Astrocyte (in vitro differentiated cells and primary cell): Measurements from ENCODE around the gene LGALS3BP.

Experiments
- EZH2 ChIP-seq: IDR thresholded peaks from 2 replicates; pipeline ENCODE4 v1.6.1; 2012; ENCODE audit warnings: mild to moderate bottlenecking, low read length, inconsistent platforms; ENCODE audit not compliant: insufficient read depth
- TF ChIP-seq, protein P1 (sequence below): IDR thresholded peaks from 2 replicates; pipeline ENCODE4 v1.5.1; 2011; ENCODE audit warnings: low read depth, mild to moderate bottlenecking, inconsistent platforms, low read length, moderate library complexity; ENCODE audit not compliant: insufficient read depth

DNA sequence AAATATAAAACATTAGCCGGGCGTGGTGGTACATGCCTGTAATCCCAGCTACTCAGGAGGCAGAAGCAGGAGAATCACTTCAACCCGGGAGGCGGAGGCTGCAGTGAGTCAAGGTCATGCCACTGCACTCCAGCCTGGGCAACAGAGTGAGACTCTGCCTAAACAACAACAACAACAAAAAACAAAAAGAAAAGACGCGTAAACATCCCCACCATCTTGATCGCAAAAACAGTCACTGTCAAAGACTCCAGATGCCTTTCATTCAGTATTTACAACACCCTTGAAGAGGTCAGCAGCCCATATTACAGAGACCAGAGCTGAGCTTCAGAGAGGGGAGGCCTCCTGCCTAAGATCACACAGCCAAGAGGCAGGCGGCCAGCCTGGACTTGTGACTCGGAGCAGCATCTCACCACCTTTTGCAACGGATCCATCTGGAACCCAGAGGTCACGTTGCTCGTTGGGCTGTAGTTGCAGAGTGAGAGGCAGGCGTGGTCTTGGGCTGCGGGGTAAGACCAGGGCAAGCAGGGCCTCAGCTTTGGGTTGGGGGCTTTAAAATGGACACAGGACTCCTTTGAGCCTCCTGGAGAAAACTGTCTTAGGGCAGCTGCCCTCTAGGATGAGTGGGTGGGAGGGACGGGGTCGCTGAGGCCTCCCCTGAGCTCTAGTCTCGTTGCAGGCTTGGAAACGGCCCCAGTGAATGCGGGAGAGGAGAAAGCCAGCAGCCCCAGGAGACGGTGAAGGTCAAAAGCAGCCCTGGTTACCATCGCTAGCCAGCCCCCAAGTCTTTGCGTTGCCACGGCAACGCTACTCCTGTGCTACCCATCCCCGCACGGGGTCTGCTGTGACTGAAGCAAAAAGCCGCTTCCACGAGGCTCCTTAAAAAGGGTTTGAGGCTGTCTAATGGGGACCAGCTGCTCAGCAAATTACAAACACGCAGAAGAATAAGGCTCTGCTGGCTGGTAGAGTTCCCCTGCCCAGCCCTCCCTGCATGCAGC lies 26.1 kb downstream of the LGALS3BP start:
- TF ChIP-seq, protein P1, sequence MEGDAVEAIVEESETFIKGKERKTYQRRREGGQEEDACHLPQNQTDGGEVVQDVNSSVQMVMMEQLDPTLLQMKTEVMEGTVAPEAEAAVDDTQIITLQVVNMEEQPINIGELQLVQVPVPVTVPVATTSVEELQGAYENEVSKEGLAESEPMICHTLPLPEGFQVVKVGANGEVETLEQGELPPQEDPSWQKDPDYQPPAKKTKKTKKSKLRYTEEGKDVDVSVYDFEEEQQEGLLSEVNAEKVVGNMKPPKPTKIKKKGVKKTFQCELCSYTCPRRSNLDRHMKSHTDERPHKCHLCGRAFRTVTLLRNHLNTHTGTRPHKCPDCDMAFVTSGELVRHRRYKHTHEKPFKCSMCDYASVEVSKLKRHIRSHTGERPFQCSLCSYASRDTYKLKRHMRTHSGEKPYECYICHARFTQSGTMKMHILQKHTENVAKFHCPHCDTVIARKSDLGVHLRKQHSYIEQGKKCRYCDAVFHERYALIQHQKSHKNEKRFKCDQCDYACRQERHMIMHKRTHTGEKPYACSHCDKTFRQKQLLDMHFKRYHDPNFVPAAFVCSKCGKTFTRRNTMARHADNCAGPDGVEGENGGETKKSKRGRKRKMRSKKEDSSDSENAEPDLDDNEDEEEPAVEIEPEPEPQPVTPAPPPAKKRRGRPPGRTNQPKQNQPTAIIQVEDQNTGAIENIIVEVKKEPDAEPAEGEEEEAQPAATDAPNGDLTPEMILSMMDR = no peak
- no peak for TF ChIP-seq EZH2
